Astrocyte of the hippocampus (primary cell): Measurements from ENCODE around the gene ACACB.

ENCODE experiments used
- DNase-seq: peaks from one replicate; pipeline ENCODE4 v3.0.0; 2011; ENCODE audit warnings: low read depth, low spot score

ACACB gene

GRCh38 chr12:109255377-109255776 is 139.0 kb downstream of the ACACB start:
- peak; percentile 30 for DNase-seq

- no peak for DNase-seq
These were observed 139.6 kb downstream of the ACACB start for GRCh38 chr12:109256011-109256410.

- DNase-seq: no peak
These were observed 141.8 kb downstream of the ACACB start for GRCh38 chr12:109258201-109258600.

- DNase-seq: no peak
These were observed 142.5 kb downstream of the ACACB start for GRCh38 chr12:109258607-109259544.

DNA sequence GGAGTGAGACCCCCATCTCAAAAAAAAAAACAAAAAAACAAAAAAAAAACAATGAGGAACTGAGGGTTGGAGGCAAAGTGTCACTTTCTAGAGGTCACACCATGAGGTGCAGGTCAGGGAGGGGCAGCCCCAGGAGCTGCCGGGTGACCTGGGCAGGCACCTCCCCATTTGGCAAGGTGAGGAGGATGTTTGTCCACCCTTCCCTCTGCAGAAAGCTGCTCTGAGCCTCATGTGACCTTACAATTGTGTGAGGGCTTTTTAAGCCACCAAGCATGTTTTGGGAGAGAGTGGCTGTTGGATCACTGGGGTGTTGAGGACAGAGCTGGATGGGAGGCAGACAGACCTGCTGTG is 143.1 kb downstream of the ACACB start:
- DNase-seq: no peak

DNA sequence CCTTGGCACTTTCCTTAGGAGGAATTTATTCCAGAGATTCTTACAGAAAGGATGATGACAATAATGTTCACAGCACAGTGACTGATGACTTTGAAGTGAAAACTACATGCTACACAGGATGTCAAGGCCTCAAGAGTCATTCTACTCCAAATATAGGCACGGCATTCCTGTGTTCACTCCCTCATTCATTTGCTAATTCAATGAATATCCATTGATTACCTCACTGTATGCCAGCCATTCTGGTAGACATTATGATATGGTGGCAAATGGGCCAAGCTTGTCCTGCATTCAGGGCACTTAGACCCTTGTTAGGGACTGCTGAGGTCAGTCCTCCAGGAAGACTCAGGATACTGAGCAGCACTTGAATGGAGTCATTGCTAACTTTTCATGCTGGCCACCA is 144.7 kb downstream of the ACACB start:
- DNase-seq: no peak

- no peak for DNase-seq
These were observed 145.6 kb downstream of the ACACB start for GRCh38 chr12:109261939-109262338.

DNA sequence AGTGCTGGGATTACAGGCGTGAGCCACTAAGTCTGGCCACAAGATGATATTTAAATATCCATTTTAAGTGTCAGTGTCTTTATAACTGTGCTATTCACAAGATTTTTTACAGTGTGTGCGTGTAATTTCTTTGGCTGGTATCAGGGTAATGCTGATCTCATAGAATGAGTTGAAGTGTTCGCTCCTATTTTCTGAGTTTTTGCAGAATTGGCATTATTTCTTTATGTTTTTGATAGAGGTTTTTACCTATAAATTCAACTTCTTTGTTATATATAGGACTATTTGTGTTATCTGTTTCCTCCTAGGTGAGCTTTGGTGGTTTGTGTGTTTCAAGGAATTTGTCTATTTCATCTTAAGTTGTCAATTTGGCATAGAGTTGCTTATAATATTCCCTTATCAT is 147.1 kb downstream of the ACACB start:
- DNase-seq: no peak

DNA sequence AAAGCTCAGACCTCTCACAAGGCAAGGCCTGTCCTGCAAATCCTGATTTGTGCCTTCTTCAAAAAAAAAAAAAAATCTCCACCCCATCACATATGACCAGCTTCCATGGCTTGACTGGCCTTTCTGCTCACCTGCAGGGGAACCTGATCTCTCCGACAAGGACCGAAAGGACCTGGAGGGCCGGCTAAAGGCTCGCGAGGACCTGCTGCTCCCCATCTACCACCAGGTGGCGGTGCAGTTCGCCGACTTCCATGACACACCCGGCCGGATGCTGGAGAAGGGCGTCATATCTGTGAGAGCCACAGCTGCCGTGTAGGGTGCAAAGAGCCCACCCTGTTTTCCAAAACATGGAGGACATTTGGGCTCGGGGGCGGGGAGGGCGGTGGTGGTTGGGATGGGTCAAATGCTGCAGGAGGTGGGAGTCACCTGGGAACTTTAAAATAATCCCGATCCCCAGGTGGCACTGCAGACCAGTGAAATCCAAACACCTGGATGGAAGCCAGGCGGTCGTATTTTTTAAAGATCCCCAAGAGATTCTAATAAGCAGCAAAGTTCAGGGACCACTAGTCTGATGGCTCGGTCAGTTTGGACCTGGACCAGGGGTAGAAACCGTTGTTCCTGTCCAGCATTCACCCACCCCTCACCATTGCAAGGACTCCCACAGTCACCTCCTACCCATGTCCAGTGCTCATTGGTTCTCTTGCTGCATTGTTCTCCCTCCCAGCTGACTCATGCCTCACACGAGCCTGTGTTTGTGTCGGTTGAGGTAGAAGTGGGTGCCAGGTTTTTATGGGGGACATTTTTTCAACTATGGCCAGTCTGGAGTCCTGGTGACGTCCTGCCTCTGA is 147.9 kb downstream of the ACACB start:
- peak; percentile 56 for DNase-seq

DNA sequence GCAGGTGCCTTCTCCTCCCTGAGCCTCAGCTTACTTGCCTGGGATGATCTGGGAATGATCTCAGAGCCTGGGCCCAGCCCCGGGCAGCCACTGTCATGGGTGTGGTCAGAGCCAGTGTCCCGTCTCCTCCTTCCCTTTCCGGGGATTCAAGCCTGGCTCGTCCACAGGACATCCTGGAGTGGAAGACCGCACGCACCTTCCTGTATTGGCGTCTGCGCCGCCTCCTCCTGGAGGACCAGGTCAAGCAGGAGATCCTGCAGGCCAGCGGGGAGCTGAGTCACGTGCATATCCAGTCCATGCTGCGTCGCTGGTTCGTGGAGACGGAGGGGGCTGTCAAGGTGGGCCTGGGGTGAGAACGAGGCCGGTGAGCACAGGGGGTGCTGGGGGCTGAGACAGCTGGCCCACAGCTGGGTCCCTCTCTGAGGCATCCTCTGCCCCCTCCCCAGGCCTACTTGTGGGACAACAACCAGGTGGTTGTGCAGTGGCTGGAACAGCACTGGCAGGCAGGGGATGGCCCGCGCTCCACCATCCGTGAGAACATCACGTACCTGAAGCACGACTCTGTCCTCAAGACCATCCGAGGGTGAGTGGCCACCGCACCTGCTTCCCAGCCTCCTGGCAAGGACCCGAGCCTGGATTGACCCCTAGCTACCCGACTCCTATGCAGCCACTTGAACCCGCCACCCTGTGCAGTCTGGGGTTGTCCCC is 148.7 kb downstream of the ACACB start:
- DNase-seq: no peak

GRCh38 chr12:109266106-109266879 is 149.9 kb downstream of the ACACB start:
- DNase-seq: no peak

GRCh38 chr12:109267361-109267760 is 151.0 kb downstream of the ACACB start:
- no peak for DNase-seq

DNA sequence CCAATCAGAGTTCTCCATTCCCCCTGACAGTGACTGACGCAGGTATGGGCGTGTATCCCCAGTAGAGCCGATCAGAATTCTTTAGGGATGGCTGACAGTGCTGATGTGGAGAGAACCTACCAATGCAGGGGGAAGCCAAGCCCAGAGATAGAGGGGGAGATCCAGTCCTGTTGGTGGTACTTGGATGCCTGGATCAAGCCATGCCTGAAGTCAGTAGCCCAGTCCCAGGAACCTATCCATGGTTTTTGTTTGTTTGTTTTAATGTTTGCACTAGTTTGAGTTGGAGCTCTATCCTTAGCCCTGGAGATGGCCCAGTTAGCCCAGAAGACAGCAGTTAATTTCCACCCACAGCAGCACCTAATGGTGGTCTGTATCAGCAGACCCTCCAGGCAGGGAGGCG is 152.5 kb downstream of the ACACB start:
- no peak for DNase-seq

- no peak for DNase-seq
These were observed 153.0 kb downstream of the ACACB start for GRCh38 chr12:109269428-109269827.

- DNase-seq: no peak
These were observed 154.1 kb downstream of the ACACB start for GRCh38 chr12:109270494-109270893.

- DNase-seq: no peak
These were observed 155.0 kb downstream of the ACACB start for GRCh38 chr12:109271418-109271817.

- no peak for DNase-seq
These were observed 157.0 kb downstream of the ACACB start for GRCh38 chr12:109273354-109273753.

DNA sequence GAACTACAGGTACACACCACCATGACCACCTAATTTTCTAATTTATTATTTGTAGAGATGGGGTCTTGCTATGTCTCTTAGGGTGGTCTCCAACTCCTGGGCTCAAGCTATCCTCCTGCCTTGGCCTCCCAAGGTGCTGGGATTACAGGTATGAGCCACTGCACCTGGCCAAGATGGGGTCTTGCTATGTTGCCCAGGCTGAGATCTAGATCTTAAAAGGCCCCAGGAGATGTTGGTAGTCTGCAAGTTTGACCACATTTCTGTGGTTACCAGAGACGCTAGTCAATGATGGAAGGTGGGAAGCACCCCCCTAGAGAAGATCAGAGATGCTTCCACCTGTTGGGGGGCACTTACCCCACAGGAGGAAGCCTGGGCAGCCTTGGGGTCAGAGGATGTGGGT is 158.0 kb downstream of the ACACB start:
- no peak for DNase-seq

DNA sequence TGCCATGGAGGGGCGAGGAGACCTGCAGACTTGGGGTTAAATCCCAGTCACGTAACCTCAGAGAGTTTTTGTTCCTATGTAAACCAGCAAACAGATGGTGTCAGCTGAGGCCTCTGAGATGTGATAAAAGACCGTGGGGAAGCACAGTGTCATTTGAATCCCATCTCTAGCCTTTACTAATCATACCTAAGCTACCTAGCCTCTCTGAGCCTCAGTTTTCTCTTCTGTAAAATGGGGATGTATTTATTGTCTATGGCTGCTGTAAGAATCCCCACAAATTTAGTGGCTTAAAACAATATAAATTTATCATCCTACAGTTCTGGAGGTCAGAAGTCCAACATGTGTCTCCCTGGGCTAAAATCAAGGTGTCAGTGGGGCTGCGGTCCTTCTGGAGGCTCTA is 158.8 kb downstream of the ACACB start:
- DNase-seq: no peak

GRCh38 chr12:109276160-109276559 is 159.8 kb downstream of the ACACB start:
- DNase-seq: no peak

DNA sequence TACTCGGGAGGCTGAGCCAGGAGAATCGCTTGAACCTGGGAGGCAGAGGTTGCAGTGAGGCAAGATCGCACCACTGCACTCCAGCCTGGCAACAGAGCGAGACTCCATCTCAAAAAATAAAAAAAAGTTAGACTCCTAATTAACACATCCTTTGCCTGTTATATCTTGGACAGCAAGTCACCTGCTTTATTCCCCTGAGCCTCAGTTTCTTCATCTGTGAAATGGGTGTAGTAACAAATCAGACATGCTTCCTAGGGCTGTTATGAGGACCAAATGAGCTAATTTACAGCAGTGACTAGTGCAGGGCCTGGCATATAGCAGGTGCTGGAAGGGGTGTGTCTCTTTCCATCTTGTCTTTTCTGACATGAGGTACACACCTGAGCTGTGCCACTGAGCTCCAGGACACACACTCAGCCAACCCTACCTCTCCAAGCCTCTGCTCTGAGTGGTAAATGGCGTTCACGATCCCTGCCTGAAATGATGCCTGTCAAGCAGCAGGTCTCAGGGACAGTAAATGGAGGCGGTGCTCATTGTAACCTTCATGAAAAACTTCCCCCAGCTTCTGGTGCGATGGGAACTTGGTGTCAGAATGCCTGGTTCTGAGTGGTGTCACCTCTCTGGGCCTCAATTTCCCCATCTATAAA is 161.0 kb downstream of the ACACB start:
- DNase-seq: no peak
